Measurements from ENCODE around the gene RAB36.

DNA sequence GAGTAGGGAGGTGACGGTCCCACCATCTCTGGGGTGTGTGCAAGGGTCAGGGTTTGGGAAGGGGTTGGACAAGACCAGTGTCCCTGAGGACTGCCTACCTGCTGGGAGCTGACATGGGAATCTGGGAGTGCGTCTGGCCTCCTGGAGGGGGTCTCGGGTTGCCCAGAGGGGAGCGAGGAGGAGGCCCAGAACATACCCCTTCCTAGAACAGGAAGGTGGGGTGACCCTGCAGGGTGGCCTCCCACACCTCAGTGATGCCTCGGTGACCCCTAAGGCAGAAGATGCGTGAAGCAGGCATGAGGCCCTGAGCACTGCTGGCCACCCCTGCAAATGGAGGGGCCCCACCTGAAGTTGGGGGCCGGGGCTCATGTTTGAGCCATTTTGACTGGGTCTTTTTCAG, 29.9 kb upstream of the RAB36 start:
- TF ChIP-seq CTCF (optimal IDR thresholded peaks at IDR 0.05 in 1 of 3, IDR thresholded peaks at IDR 0.05 in 1 of 3, conservative IDR thresholded peaks at IDR 0.05 in 1 of 3; ENCODE audit: extremely low read depth in 1 of 3, insufficient read depth in 2 of 3, low read length in 3 of 3) (no peak), EZH2 (IDR thresholded peaks at IDR 0.05; ENCODE audit: low read length) (no peak)

All from keratinocyte (primary cell).